Neural progenitor cell (in vitro differentiated cells): Measurements from ENCODE around the gene EDIL3. TPM values are rescaled to one million over a fixed set of nuclear protein-coding genes. Genes with fewer than 3 reads are reported as not detected.

Source experiments
- DNase-seq: peaks from one replicate; pipeline ENCODE4 v3.0.0-alpha.2; 2016; ENCODE audit warnings: low spot score
- H2AFZ ChIP-seq: fragments of 200-600 bp; sonication (generic); replicated peaks from 2 replicates; pipeline ENCODE4 v1.6.1; 2016; ENCODE audit warnings: antibody characterized with exemption
- H3F3A ChIP-seq: fragments of 200-600 bp; sonication (generic); 2 replicates; pipeline ENCODE4 v1.6.1; 2016; ENCODE audit warnings: antibody characterized with exemption, low read depth
- H3K27ac ChIP-seq: fragments of 200-600 bp; sonication (generic); 2 replicates; pipeline ENCODE4 v1.5.1; 2016; ENCODE audit warnings: mild to moderate bottlenecking
- H3K27me3 ChIP-seq: fragments of 200-600 bp; sonication (generic); 2 replicates; pipeline ENCODE4 v1.6.1; 2016; ENCODE audit warnings: mild to moderate bottlenecking, moderate library complexity
- H3K36me3 ChIP-seq: fragments of 200-600 bp; sonication (generic); 2 replicates; pipeline ENCODE4 v1.5.1; 2016
- H3K4me1 ChIP-seq: fragments of 200-600 bp; sonication (generic); 2 replicates; pipeline ENCODE4 v1.6.1; 2016; ENCODE audit warnings: mixed run types
- H3K4me2 ChIP-seq: fragments of 200-600 bp; sonication (generic); 2 replicates; pipeline ENCODE4 v1.6.1; 2016
- H3K4me3 ChIP-seq: fragments of 200-600 bp; sonication (generic); 2 replicates; pipeline ENCODE4 v1.5.1; 2016
- H3K79me2 ChIP-seq: fragments of 200-600 bp; sonication (generic); 2 replicates; pipeline ENCODE4 v1.6.1; 2016; ENCODE audit warnings: low read depth
- H3K9ac ChIP-seq: fragments of 200-600 bp; sonication (generic); 2 replicates; pipeline ENCODE4 v1.6.1; 2016
- H3K9me3 ChIP-seq: fragments of 200-600 bp; sonication (generic); 2 replicates; pipeline ENCODE4 v1.5.1; 2016; ENCODE audit warnings: low read depth
- H4K20me1 ChIP-seq: fragments of 200-600 bp; sonication (generic); 2 replicates; pipeline ENCODE4 v1.6.1; 2016; ENCODE audit warnings: low read depth
- H3K27ac Mint-ChIP-seq: 3 replicates; pipeline ENCODE4 v1.8.0; 2021; ENCODE audit warnings: mixed read lengths
- H3K27me3 Mint-ChIP-seq: 2 replicates; pipeline ENCODE4 v1.8.0; 2022; ENCODE audit warnings: low read depth, mild to moderate bottlenecking, inconsistent platforms, moderate library complexity, mixed read lengths; ENCODE audit not compliant: insufficient read depth
- H3K36me3 Mint-ChIP-seq: 3 replicates; pipeline ENCODE4 v1.8.0; 2021; ENCODE audit warnings: mixed read lengths
- H3K4me1 Mint-ChIP-seq: 3 replicates; pipeline ENCODE4 v1.8.0; 2021; ENCODE audit warnings: mixed read lengths
- H3K4me3 Mint-ChIP-seq: 3 replicates; pipeline ENCODE4 v1.8.0; 2021; ENCODE audit warnings: mild to moderate bottlenecking, moderate library complexity, mixed read lengths
- H3K9me3 Mint-ChIP-seq: 3 replicates; pipeline ENCODE4 v1.8.0; 2020; ENCODE audit warnings: mixed read lengths
- EZH2 ChIP-seq: fragments of 200-600 bp; sonication (generic); IDR thresholded peaks from 2 replicates; pipeline ENCODE4 v1.6.1; 2017; ENCODE audit warnings: antibody characterized with exemption, mild to moderate bottlenecking, moderate library complexity
- EZH2phosphoT487 ChIP-seq: fragments of 200-600 bp; sonication (generic); IDR thresholded peaks from 2 replicates; pipeline ENCODE4 v1.6.1; 2017; ENCODE audit warnings: antibody characterized with exemption
- total RNA-seq: library from RNA; depleted of rRNA; stranded (reverse); fragments of >200 nt; gene quantifications from 2 replicates; pipeline ENCODE4 v1.2.3, GENCODE V29; 2015; ENCODE audit warnings: low replicate concordance
- TF ChIP-seq, protein P1 (sequence below): fragments of 200-600 bp; sonication (generic); IDR thresholded peaks from 2 replicates; pipeline ENCODE4 v1.5.1; 2017; ENCODE audit warnings: antibody characterized with exemption, mild to moderate bottlenecking

Gene EDIL3
- total RNA-seq, 1 donor from 2014 or later: 13.8 TPM

DNA sequence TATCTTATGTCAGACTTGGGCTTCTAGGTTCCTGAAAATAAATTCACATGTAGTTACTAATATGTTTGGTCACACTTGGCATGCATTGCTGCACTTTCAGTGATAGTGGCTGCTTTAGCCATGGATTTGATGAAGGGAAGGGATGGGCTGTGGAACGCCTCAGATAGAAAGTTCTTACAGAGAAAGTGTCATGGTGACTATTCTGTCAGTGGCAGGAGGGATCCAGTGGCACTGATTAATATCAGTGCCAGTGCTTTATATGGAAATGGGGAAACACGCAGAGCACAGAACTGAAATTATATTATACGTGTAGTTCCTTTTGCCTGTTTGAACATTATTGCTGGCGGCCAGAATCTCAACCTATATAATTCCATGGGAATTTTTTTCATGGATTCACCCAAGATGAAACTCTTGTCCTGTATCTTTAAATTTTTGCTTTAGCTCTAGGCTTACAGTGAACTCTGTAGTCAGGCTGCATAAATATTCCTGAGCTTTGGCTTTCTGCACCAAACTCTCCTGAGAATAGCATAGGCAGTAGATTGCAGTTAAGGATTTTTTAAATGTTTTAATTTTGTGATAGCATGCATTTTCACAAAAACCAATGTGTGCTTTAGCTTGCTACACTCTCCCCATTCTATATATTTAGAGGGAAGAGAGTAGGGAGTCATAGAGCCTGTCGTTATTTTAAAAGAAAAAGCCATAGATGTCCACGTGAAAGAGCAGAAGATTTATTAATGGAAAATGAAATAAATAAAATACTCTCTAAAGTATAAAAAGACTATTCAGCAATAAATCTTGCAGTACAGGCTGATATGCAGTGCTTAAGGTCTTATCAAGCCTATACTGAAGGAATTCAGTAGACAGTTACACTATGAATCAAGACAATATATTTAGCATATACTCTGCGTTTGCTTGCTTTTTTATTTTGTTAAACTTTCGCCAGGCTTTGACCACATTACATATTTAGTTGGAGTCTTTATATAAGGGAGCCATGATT lies 98.7 kb downstream of the EDIL3 start:
- DNase-seq: no peak
- H3K27me3 Mint-ChIP-seq: no peaks in the 10 kb centered on the region
- no peak overlapping the region for H3K27ac Mint-ChIP-seq
- Histone ChIP-seq H3K4me2 (no peak overlapping the region), H3K36me3 (no peaks in the 10 kb centered on the region), H4K20me1 (no peaks in the 10 kb centered on the region), H3K4me3 (no peak overlapping the region), H3K4me1 (no peaks in the 10 kb centered on the region), H2AFZ (no peak overlapping the region), H3K9ac (no peak overlapping the region), H3K79me2 (no peaks in the 10 kb centered on the region), H3K27ac (no peak overlapping the region), H3F3A (no peaks in the 10 kb centered on the region), H3K27me3 (no peaks in the 10 kb centered on the region), H3K9me3 (no peaks in the 10 kb centered on the region)
- no peaks in the 10 kb centered on the region for H3K36me3 Mint-ChIP-seq
- H3K4me3 Mint-ChIP-seq: no peak overlapping the region
- H3K4me1 Mint-ChIP-seq: peaks cover 4% of the 10 kb centered on the region
- TF ChIP-seq EZH2phosphoT487: no peak
- no peak for TF ChIP-seq EZH2
- TF ChIP-seq, protein P1, sequence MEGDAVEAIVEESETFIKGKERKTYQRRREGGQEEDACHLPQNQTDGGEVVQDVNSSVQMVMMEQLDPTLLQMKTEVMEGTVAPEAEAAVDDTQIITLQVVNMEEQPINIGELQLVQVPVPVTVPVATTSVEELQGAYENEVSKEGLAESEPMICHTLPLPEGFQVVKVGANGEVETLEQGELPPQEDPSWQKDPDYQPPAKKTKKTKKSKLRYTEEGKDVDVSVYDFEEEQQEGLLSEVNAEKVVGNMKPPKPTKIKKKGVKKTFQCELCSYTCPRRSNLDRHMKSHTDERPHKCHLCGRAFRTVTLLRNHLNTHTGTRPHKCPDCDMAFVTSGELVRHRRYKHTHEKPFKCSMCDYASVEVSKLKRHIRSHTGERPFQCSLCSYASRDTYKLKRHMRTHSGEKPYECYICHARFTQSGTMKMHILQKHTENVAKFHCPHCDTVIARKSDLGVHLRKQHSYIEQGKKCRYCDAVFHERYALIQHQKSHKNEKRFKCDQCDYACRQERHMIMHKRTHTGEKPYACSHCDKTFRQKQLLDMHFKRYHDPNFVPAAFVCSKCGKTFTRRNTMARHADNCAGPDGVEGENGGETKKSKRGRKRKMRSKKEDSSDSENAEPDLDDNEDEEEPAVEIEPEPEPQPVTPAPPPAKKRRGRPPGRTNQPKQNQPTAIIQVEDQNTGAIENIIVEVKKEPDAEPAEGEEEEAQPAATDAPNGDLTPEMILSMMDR: no peak
- no peaks in the 10 kb centered on the region for H3K9me3 Mint-ChIP-seq

DNA sequence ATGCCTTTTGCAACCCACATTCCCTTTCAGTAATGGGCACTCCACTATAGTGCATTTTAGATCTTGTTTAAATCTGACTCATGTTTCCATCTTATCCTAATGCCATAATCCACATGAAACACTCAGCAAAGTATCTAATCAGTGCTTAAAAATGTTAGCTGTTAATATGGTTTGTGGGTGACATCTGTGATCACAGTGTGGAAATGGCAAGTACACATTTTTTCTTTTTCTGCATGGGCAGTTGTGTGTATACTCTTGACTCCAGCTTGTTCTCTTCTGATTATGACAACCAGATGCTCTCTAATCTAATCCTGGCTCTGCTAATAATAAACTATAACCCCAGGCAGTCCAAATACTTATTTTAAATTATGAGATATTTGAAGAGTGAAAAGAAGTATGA lies 103.3 kb downstream of the EDIL3 start:
- Mint-ChIP-seq H3K4me3 (no peak overlapping the region), H3K27me3 (no peaks in the 10 kb centered on the region), H3K36me3 (no peaks in the 10 kb centered on the region), H3K9me3 (no peaks in the 10 kb centered on the region), H3K27ac (no peak overlapping the region), H3K4me1 (no peaks in the 10 kb centered on the region)
- H3K9ac ChIP-seq: no peak overlapping the region
- no peak overlapping the region for H2AFZ ChIP-seq
- H3K27ac ChIP-seq: no peak overlapping the region
- no peak for TF ChIP-seq EZH2
- TF ChIP-seq EZH2phosphoT487: no peak
- TF ChIP-seq, protein P1: no peak
- H3K9me3 ChIP-seq: no peaks in the 10 kb centered on the region
- no peak for DNase-seq
- H3K36me3 ChIP-seq: no peaks in the 10 kb centered on the region
- no peaks in the 10 kb centered on the region for H3K27me3 ChIP-seq
- H3F3A ChIP-seq: no peaks in the 10 kb centered on the region
- no peaks in the 10 kb centered on the region for H3K79me2 ChIP-seq
- H3K4me1 ChIP-seq: no peaks in the 10 kb centered on the region
- no peak overlapping the region for H3K4me2 ChIP-seq
- no peak overlapping the region for H3K4me3 ChIP-seq
- H4K20me1 ChIP-seq: no peaks in the 10 kb centered on the region

DNA sequence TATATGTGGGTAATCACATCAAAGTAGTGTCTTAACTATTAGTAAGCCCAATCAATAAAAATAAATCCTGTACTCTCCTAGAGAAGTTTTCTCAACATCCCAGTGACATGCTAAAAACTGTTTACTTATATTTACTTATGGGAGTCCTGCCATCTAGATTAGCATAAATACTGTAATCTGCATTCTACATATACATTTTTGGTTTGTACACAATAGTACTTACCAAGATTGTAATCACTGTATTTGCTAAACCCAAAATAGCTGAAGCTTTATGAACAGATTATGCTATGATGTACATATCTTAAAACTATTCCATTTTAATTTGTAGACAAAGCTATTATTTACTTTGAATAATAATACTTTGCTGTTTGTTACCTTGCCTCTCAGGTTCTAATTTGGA lies 105.4 kb downstream of the EDIL3 start:
- H2AFZ ChIP-seq: no peak overlapping the region
- H3K27me3 Mint-ChIP-seq: no peaks in the 10 kb centered on the region
- no peaks in the 10 kb centered on the region for H3K36me3 Mint-ChIP-seq
- no peak overlapping the region for H3K9ac ChIP-seq
- H3K9me3 ChIP-seq: no peaks in the 10 kb centered on the region
- H3K4me1 ChIP-seq: no peaks in the 10 kb centered on the region
- H3K27ac ChIP-seq: no peak overlapping the region
- no peaks in the 10 kb centered on the region for H3F3A ChIP-seq
- no peak overlapping the region for H3K27ac Mint-ChIP-seq
- no peaks in the 10 kb centered on the region for H3K27me3 ChIP-seq
- no peaks in the 10 kb centered on the region for H3K36me3 ChIP-seq
- peaks cover 5% of the 10 kb centered on the region for H3K4me1 Mint-ChIP-seq
- TF ChIP-seq, protein P1: no peak
- TF ChIP-seq EZH2 (no peak), EZH2phosphoT487 (no peak)
- no peak overlapping the region for H3K4me3 ChIP-seq
- H4K20me1 ChIP-seq: no peaks in the 10 kb centered on the region
- DNase-seq: no peak
- H3K4me3 Mint-ChIP-seq: no peak overlapping the region
- H3K4me2 ChIP-seq: no peak overlapping the region
- no peaks in the 10 kb centered on the region for H3K9me3 Mint-ChIP-seq
- no peaks in the 10 kb centered on the region for H3K79me2 ChIP-seq
